GM20431 (cell line): ENCODE data around the gene HOMEZ.

ENCODE experiments used
- in situ Hi-C: fragments of 300-500 bp; cut with MseI, MboI; formaldehyde crosslinking; loops from one replicate; pipeline ENCODE4 v1.15.0; 2020; ENCODE audit warnings: low sequenced_read_pairs; ENCODE audit not compliant: unreplicated experiment

HOMEZ gene

DNA sequence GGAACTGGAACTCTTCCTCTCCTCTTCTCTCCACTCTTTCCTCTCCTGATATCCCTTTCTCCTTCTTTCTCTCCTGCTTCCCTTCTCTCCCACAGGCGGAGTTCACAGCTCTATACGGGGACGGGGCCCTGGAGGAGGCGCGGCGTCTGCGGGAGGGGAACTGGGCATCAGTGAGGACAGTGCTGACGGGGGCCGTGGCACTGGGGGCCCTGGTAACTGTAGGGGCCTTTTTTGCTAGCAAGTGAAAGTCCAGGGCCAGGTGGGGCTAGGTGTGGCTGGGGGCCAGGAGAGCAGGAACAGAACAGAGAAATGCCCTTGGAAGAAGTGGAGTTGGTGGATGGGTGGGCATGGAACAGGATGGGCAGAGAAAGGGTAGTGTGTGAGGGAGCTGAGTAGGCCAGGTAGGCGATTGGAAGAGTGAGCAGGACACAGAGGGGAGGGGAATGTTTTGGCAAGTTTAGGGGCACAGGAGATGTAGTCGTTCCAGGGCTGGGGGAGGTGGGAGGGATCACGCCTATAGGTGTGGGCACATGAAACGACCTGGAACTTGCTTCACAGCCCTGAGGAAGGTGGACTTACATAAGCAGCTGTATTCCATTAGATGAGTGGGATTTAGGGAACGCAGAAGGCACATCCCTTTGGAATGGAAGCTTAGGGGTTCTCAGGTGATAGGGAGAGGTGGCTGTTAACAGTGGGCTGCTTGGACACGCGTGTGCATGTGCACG, 23.0 kb upstream of the HOMEZ start:
- in situ Hi-C loops: no loop called here

- in situ Hi-C loops: no loop called here
Measured at GRCh38 chr14:23307687-23308644, 22.0 kb upstream of the HOMEZ start.

DNA sequence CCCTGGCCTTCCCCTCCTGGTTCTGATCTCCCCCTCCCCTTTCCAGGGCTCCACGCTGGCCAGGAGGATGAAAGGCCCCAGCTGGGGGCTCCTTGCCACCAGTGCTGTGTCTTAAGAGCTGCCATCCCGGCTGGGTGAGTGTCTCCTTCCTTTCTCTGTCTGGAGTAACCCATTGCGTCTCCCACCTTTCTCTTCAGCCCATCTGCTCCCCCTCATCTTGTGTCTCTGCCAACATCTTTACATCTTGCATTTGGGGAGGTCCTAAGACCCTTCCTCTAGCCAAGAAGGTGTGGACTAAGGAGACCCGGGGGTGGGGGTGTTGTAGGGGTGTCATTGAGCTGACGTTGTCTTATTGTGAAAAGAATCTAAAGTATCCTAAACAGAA, 21.2 kb upstream of the HOMEZ start:
- in situ Hi-C loops: no loop called here

DNA sequence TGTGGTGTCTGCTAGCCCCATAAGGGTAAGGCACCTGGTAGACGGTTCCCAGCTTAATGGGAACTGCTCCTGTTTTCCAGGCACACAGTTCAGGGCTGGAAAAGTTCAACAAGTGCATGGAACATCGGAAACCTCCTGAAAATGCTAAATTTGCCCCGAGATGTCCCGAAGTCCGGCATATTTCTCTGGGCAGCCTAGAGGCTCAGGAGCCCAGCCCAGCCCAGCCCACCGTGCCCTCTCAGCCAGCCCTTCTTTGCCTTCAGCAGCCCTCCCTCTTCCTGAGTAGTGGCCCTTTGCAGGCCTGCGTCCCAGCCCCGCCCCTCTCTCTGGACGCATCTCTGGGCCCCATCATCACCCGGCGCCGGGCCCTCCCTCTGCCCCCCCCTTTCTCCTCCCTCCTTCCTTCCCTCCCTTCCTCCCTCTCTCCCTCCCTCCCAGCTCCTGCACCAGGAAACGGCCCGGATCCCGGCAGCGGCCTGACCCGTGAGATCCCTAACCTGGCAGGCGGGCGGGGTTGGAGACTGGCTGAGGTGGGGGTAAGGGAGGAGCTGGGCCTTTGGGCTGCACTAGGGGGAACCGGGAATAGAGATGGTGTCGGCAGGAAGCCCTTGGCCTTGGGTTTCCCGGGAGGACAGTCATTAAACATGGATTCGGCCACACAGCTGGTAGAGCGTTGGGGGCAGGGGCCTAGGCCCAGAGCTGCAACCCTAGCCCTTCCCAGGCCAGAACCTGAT, 20.6 kb upstream of the HOMEZ start, which contains the start of gene BCL2L2:
TSS of gene BCL2L2 (plus strand) at position 422 of the 734 bp plus-strand sequence. CDS start 935 bp downstream, outside the sequence.
- in situ Hi-C loops: no loop called here

DNA sequence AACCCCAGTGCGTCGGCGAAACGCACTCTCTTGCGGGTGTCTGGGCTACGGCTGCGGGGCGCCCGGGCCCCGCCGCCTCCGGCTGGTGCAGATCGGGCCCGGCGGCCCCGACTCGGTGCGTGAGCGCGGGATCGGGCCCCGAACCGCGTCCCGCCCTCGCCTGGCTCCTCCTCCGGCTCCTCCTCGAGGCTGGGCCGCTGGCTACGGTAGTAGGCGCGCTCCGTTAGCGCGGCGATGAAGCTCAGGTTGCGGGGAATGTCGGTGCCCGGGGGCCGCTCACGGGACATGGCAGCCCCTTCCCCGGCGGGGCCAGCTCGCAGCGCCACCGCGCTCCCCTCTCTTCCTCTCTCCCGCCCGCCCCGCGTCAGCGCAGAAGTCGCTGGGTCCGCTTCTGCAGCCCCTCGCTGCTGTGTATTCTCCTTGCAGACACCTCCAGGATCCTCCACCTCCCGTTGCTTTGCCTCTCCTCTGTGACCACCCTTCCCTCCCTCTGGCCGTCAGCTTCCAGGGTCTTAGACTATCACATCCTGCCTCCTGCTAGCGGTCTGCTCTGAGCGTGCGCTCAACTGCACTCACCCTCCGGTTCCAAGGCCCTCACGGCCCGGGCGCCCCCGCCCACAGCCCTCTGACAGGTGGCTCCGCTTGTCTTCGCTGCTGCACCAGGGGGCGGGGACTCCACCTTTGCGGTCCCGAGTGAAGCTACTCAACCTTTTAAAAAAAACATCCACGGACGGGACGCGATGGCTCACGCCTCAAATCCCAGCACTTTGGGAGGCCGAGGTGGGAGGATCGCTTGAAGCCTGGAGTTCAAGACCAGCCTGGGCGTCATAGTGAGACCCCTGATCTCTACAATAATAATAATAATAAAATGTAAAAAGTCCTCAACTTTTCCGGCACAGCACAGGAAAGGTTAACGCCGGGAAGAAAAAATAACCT, 16.6 kb upstream of the HOMEZ start, which contains the start of gene PPP1R3E:
TSS of gene PPP1R3E (minus strand) at position 570 of the 936 bp plus-strand sequence. CDS start at position 287, 283 bp downstream.
- in situ Hi-C loops: no loop called here

- in situ Hi-C loops: no loop called here
Measured at GRCh38 chr14:23301969-23302289, 16.0 kb upstream of the HOMEZ start.

DNA sequence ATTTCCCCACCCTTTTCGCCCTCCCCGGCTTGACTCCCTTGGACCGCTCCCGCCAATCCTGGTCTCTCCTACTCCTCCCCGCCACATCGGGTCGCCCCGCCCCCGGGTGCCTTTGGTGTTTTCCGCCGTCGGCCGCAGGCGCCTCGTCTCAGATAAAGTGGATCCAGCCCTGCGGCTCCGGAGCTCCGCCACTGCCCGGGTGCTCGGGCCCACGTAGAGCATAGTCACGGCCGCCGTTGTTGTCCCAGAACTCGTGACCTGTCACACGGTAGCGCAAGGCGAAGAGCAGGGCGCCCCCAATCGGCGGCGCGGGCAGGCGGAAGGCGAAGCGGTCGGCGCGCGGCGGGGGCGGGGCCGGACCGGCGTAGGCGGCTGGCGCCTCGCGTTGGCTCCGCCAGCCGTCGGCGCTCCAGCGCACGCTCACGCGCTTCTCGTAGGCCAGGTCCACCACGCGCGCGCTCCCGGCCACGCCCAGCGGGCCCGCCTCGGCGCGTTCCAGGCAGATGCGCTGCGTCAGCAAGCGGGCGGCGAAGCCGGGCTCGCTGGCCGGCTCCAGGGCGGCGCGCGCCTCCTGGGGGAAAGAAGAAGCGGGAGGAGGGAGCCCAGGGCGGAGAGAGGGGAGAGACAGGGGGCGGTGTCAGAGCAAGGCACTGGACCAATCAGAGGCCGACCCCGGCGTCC, 15.5 kb upstream of the HOMEZ start:
- in situ Hi-C loops: no loop called here

DNA sequence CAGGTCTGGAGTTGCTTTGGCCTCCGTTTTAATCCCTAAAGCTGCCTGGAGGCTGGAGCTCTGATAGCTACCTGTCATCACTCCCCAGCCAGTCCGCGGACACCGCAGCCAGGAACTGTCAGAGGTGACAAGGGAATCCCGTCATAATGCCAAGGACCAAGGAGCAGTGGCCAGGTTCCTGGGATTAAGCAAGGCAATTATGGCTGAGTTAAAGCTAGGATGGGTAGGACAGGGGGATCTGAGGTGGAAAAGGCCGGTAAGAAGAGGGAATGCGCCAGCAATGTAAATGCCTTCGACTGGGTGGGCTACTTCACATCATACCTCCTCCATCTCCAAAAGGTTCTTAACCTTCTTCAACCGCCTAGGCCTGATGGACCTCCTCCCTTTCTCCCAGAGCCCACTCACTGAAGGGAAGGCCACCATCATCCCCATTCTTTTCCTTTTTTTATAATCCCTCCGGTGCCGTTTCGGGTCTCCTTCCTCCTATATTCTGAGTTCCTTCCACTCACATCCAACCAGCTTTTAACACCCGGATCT, 14.8 kb upstream of the HOMEZ start:
- in situ Hi-C loops: no loop called here

DNA sequence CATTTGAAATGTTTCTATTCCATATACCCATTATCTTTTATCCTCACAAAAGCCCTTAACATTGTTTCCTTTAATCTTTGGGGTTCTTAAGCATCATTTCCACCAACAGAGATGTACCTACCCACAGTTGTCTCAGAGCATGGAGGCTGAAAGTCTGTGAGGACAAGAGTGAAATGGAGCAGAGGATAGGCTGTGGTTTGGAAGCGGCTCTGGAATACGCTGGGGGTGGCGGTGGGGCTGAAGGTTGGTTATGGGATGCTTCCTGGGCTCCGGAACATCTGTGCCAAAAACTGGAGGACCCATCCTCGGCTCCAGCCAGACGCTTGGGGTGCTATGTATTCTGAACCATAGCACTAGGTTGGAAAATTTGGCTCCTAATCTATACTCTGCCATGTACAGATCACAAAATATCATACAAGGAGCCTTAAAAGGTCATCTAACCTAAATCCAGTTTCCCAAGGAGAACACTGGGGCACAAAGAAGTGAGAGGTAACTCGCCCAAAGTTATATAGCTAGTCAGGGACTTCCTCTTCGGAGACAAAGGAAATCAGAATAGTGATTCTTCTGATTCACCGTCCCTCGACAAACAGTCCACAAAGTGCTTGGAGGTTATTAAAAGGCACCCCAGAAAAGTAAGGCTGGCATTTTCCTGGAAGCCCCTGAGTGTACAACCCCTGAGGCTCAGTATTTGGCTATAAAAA, 14.2 kb upstream of the HOMEZ start:
- in situ Hi-C loops: no loop called here

DNA sequence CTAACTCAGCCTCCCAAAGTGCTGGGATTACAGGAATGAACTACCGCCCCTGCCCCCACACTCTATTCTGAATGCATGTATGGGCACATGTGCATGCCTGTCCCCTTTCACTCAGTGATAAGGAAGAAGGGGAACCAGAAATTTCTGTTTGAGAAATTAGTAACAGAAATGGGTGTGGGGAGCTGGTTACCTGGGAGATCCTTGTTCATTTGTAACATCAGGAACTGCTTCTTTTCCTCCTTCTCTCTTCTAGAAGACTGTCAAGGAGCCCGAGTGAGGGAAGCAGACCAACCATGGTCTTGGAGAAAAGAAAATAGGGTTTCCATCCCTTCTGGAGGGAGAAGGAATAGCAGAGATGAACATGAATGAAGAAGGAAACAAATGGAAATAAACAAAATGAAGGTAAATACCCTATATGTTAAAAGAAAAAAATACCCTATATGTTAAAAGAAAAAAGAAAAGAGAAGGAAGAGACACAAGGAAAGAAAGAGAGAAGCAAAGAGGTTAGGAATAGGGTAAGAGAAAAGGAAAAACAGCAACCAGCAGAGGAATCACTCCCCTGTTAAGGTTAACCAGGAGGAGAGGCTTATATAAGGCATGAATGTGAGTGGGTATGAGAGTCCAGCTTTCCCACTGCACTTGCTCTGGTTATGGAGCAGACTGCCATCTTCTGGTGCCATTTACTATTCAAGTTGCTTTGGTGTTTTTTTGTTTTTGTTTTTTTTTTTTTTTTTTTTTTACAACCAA, 13.5 kb upstream of the HOMEZ start:
- in situ Hi-C loops: no loop called here

GRCh38 chr14:23297611-23298277, 11.8 kb upstream of the HOMEZ start:
- in situ Hi-C loops: no loop called here

DNA sequence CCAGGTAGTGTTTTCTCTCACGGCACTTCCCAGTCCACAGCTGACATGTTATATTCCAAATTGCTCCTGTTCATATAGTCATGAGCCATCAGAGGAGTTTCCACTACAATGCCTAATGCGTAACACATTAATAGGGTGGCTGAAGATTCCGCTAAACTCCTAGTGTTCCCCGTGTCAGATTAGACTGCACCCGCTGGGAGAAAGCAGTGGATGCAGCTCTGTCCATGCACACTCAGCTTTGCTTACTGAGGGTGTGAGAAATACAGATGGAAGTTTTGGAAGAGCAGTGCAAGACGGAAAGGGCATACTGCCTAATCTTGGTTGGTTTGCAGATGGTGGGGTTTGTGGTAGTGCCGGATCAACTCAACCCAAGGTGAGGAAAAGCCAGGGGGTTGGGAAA, 11.2 kb upstream of the HOMEZ start:
- in situ Hi-C loops: no loop called here

- in situ Hi-C loops: no loop called here
Measured at GRCh38 chr14:23296012-23296777, 10.3 kb upstream of the HOMEZ start.

DNA sequence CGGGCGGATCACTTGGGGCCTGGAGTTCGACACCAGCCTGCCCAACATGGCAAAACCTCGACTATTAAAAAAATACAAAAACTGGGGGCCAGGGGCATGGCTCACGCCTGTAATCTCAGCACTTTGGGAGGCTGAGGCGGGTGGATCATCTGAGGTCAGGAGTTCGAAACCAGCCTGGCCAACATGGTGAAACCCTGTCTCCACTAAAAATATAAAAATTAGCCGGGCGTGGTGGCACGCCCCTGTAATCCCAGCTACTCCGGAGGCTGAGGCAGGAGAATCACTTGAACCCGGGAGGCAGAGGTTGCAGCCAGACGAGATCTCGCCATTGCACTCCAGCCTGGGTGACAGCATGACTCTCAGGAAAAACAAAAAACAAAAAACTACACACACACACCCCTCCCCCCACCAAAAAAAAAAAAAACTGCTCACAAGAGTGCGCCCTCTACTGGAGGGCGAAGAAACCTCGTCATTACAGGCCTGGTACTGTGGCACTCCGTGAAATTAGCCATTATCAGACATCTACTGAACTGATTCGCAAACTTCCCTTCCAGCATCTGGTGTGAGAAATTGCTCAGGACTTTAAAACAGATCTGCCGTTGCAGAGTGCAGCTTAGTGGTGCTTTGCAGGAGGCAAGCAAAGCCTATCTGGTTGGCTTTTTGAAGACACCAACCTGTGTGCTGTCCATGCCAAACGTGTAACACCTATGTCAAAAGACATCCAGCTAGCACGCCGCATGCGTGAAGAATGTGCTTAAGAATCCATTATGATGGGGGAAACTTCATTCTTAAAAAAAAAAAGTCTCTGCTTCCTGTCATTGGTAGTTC, 9.0 kb upstream of the HOMEZ start:
- in situ Hi-C loops: no loop called here

DNA sequence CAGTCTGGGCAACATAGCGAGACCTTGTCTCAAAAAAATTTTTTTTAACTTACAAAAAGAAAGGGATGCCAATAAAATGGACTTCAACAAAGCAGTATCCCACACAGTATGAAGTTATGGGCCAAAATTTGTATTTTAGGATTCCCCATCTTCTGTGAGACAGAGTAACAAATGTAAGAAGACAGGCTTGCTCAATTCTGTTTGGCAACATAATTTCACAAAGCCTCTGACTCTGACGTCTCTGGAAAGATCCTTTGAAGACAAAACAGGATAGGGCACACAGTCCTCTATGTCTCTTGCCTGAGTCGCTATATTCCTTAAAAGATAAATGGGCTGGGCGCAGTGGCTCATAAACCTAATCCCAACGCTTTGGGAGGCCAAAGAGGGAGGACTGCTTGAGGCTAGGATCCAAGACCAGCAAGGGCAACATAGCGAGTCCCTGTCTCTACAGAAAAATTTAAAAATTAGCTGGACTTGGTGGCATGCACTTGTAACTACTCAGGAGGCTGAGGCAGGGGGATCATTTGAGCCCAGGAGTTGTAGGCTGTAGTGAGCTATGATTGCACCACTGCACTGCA, 1.1 kb upstream of the HOMEZ start:
- in situ Hi-C loops: no loop called here
